Trophoblast cell (in vitro differentiated cells and primary cell): ENCODE measurements around the gene STRAP.
"Not testable (repeated sequence)": the region's sequence is repeated elsewhere in the genome, so short reads cannot be mapped to it uniquely, and the experiment has no call there.

Experiments
- DNase-seq, 2 donors: peaks; one replicate each; pipeline ENCODE4 v3.0.0-alpha.2; 2016
- H2AFZ ChIP-seq: 2 replicates; pipeline ENCODE4 v1.6.1; 2013; ENCODE audit warnings: low read length, moderate library complexity, mild to moderate bottlenecking; ENCODE audit not compliant: insufficient read depth, poor library complexity
- H2AK5ac ChIP-seq: 2 replicates; pipeline ENCODE4 v1.6.1; 2013; ENCODE audit warnings: mild to moderate bottlenecking, low read length
- H2BK120ac ChIP-seq: 2 replicates; pipeline ENCODE4 v1.6.1; 2013; ENCODE audit warnings: low read length, mild to moderate bottlenecking, moderate library complexity; ENCODE audit not compliant: insufficient read depth, poor library complexity
- H2BK12ac ChIP-seq: 2 replicates; pipeline ENCODE4 v1.6.1; 2013; ENCODE audit warnings: mild to moderate bottlenecking, low read length, moderate library complexity
- H2BK5ac ChIP-seq: 2 replicates; pipeline ENCODE4 v1.6.1; 2013; ENCODE audit warnings: low read length, low read depth, moderate library complexity, mild to moderate bottlenecking; ENCODE audit not compliant: poor library complexity
- H3K14ac ChIP-seq: 2 replicates; pipeline ENCODE4 v1.6.1; 2013; ENCODE audit warnings: mild to moderate bottlenecking, low read length
- H3K18ac ChIP-seq: 2 replicates; pipeline ENCODE4 v1.6.1; 2013; ENCODE audit warnings: mild to moderate bottlenecking, low read length
- H3K23ac ChIP-seq: 2 replicates; pipeline ENCODE4 v1.6.1; 2013; ENCODE audit warnings: low read length
- H3K27ac ChIP-seq: 2 replicates; pipeline ENCODE4 v1.5.1; 2013; ENCODE audit warnings: low read depth, mild to moderate bottlenecking, inconsistent platforms, low read length, moderate library complexity
- H3K27me3 ChIP-seq: 2 replicates; pipeline ENCODE4 v1.6.1; 2013; ENCODE audit warnings: inconsistent platforms, mild to moderate bottlenecking, low read length, moderate library complexity; ENCODE audit not compliant: insufficient read depth
- H3K36me3 ChIP-seq, 2 experiments: 1 replicate in 1 of 2; 2 replicates in 1 of 2; pipeline ENCODE4 v1.6.1; 2013; ENCODE audit warnings: low read length in 2 of 2, mild to moderate bottlenecking in 2 of 2, moderate library complexity in 1 of 2; ENCODE audit not compliant: insufficient read depth in 2 of 2, control insufficient read depth in 1 of 2
- H3K4ac ChIP-seq: 2 replicates; pipeline ENCODE4 v1.6.1; 2013; ENCODE audit warnings: low read depth, mild to moderate bottlenecking, low read length, moderate library complexity
- H3K4me1 ChIP-seq, 2 experiments: 1 replicate in 1 of 2; 2 replicates in 1 of 2; pipeline ENCODE4 v1.6.1; 2013; ENCODE audit warnings: low read length in 2 of 2, mild to moderate bottlenecking in 2 of 2, moderate library complexity in 1 of 2; ENCODE audit not compliant: insufficient read depth in 2 of 2, control insufficient read depth in 1 of 2
- H3K4me2 ChIP-seq: 2 replicates; pipeline ENCODE4 v1.6.1; 2013; ENCODE audit warnings: inconsistent platforms, mild to moderate bottlenecking, low read length, moderate library complexity
- H3K4me3 ChIP-seq: 2 replicates; pipeline ENCODE4 v1.5.1; 2013; ENCODE audit warnings: mild to moderate bottlenecking, low read depth, low read length, inconsistent platforms
- H3K79me1 ChIP-seq: one replicate; pipeline ENCODE4 v1.6.1; 2013; ENCODE audit warnings: low read length
- H3K79me2 ChIP-seq: 2 replicates; pipeline ENCODE4 v1.6.1; 2013; ENCODE audit warnings: low read length, mild to moderate bottlenecking; ENCODE audit not compliant: control insufficient read depth, insufficient read depth, poor library complexity
- H3K9ac ChIP-seq: 2 replicates; pipeline ENCODE4 v1.6.1; 2013; ENCODE audit warnings: mild to moderate bottlenecking, low read length
- H3K9me3 ChIP-seq: 2 replicates; pipeline ENCODE4 v1.6.1; 2013; ENCODE audit warnings: low read depth, mild to moderate bottlenecking, control low read depth, inconsistent platforms, low read length; ENCODE audit not compliant: insufficient read depth
- H4K12ac ChIP-seq: 2 replicates; pipeline ENCODE4 v1.6.1; 2013; ENCODE audit warnings: low read depth, mild to moderate bottlenecking, low read length, moderate library complexity
- H4K8ac ChIP-seq: 2 replicates; pipeline ENCODE4 v1.6.1; 2013; ENCODE audit warnings: low read depth, mild to moderate bottlenecking, low read length, moderate library complexity
- H4K91ac ChIP-seq: one replicate; pipeline ENCODE4 v1.6.1; 2013; ENCODE audit warnings: low read depth, mild to moderate bottlenecking, low read length, moderate library complexity
- WGBS: extraction: QIAGEN DNeasy Blood & Tissue Kit; methylation state at CpG from one replicate; pipeline ENCODE4 v1.1.7; 2013; ENCODE audit warnings: missing lambda C conversion rate; ENCODE audit not compliant: insufficient read length, insufficient coverage; ENCODE audit errors: extremely low coverage; 5-methylcytosine and 5-hydroxymethylcytosine counted together

The STRAP gene

DNA sequence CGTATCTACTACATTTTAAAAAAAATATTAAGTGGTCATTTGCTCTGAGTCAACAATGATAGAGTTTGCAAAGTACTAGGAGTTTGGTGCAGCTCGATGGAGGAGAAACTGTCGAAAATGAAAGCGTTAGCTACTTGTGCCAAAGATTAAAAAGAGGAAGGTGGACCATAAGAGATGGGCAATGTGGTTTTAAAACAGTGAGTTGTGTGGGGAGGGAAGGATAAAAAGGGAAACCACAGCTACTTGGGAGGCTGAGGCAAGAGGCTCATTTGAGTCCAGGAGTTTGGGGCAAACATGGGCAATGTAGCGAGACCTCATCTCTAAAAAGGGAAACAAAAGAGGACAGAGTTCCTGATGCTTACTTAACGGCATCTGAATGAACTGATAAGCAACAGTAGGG is 18.2 kb upstream of the STRAP start:
- no peak overlapping the region for H3K9ac ChIP-seq
- H3K79me2 ChIP-seq, result no peaks in the 10 kb centered on the region
- WGBS, result no CpG with 5 or more reads among the region's 6 CpGs
- no peak overlapping the region for H3K18ac ChIP-seq
- H3K4me1 ChIP-seq, result peaks cover 0 to 3% of the 10 kb centered on the region in 2 experiments
- H2BK120ac ChIP-seq, result no peak overlapping the region
- H4K91ac ChIP-seq, result no peak overlapping the region
- no peak overlapping the region for H4K12ac ChIP-seq
- no peak overlapping the region for H2BK5ac ChIP-seq
- no peak overlapping the region for H3K4ac ChIP-seq
- no peaks in the 10 kb centered on the region for H3K9me3 ChIP-seq
- no peak overlapping the region for H3K4me2 ChIP-seq
- H2AK5ac ChIP-seq, result no peak overlapping the region
- H3K36me3 ChIP-seq, result no peaks in the 10 kb centered on the region
- H3K14ac ChIP-seq, result no peak overlapping the region
- no peak overlapping the region for H2AFZ ChIP-seq
- no peak overlapping the region for H3K23ac ChIP-seq
- no peak for DNase-seq
- H3K79me1 ChIP-seq, result no peaks in the 10 kb centered on the region
- no peak overlapping the region for H4K8ac ChIP-seq
- H3K27me3 ChIP-seq, result no peaks in the 10 kb centered on the region
- H3K4me3 ChIP-seq, result no peak overlapping the region
- H3K27ac ChIP-seq, result no peak overlapping the region
- H2BK12ac ChIP-seq, result no peak overlapping the region

DNA sequence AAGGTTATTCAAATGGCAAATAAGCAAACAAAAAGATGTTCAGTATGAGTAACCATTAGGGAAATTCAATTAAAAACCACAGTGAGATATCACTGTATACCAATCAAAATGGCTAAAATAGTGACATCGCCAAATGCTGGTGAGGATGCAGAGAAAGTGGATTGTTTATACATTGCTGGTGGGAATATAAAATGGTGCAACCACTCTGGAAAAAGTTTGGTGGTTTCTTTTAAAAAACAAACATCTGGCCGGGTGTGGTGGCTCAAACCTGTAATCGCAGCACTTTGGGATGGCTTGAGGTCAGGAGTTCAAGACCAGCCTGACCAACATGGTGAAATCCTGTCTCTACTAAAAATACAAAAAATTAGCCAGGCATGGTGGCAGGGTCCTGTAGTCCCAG is 14.0 kb upstream of the STRAP start:
- Histone ChIP-seq H3K9ac (no peak overlapping the region), H3K4me3 (no peak overlapping the region), H3K36me3 (no peaks in the 10 kb centered on the region), H3K27ac (no peak overlapping the region), H4K8ac (no peak overlapping the region), H3K4me1 (peaks cover 0 to 3% of the 10 kb centered on the region in 2 experiments), H3K14ac (no peak overlapping the region), H3K79me2 (no peaks in the 10 kb centered on the region), H3K23ac (no peak overlapping the region), H4K91ac (no peak overlapping the region), H2AFZ (no peak overlapping the region), H3K27me3 (no peaks in the 10 kb centered on the region), H3K9me3 (no peaks in the 10 kb centered on the region), H3K18ac (no peak overlapping the region), H2BK5ac (no peak overlapping the region), H3K4ac (no peak overlapping the region), H3K79me1 (no peaks in the 10 kb centered on the region), H2BK120ac (no peak overlapping the region), H3K4me2 (no peak overlapping the region), H4K12ac (no peak overlapping the region), H2BK12ac (no peak overlapping the region), H2AK5ac (no peak overlapping the region)
- no CpG with 5 or more reads among the region's 3 CpGs for WGBS
- no peak for DNase-seq

DNA sequence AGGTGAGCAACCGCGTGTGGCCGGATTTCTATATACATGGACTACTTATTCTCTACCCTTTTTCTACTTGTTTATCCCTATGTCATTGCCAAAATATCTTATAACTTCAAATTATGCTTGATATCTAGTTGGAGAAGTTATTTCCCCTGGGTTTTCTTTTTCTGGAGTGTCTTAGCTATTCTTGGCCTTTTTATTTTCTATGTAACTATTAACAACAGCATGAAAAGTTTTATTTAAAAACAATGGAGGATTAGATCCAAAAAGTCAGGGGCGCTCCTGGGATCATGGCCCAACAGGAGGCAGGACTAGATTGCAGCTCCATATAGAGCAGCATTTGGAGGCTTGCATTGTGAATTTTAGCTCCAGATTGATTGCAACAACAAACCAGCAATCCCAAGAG is 8.6 kb upstream of the STRAP start:
- Histone ChIP-seq H3K9ac (no peak overlapping the region), H4K8ac (no peak overlapping the region), H3K79me2 (no peaks in the 10 kb centered on the region), H3K23ac (no peak overlapping the region), H2BK120ac (no peak overlapping the region), H2BK12ac (no peak overlapping the region), H3K14ac (no peak overlapping the region), H2AK5ac (no peak overlapping the region), H3K18ac (no peak overlapping the region), H2AFZ (no peak overlapping the region), H4K12ac (no peak overlapping the region), H3K4me1 (no peaks in the 10 kb centered on the region), H3K27me3 (no peaks in the 10 kb centered on the region), H3K36me3 (no peaks in the 10 kb centered on the region), H3K4me2 (no peak overlapping the region), H3K4ac (no peak overlapping the region), H3K9me3 (no peaks in the 10 kb centered on the region), H2BK5ac (no peak overlapping the region), H3K27ac (no peak overlapping the region), H3K79me1 (no peaks in the 10 kb centered on the region), H4K91ac (no peak overlapping the region), H3K4me3 (no peak overlapping the region)
- no CpG with 5 or more reads among the region's 4 CpGs for WGBS
- DNase-seq, result no peak

DNA sequence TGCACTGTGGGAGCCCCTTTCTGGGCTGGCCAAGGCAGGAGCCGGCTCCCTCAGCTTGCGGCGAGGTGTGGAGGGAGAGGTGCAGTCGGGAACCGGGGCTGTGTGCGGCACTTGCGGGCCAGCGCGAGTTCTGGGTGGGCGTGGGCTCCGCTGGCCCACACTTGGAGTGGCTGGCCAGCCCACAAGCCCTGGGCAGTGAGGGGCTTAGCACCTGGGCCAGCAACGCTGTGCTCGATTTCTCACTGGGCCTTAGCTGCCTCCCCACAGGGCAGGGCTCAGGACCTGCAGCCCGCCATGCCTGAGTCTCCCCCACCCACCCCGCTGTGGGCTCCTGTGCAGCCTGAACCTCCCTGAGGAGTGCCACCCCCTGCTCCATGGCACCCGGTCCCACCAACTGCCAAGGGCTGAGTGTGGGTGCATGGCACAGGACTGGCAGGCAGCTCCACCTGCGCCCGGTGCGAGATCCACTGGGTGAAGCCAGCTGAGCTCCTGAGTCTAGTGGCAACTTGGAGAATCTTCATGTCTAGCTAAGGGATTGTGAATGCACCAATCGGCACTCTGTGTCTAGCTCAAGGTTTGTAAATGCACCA is 7.5 kb upstream of the STRAP start:
- H3K27ac ChIP-seq, H2BK12ac ChIP-seq, H3K9me3 ChIP-seq, H3K18ac ChIP-seq, H2BK120ac ChIP-seq, H2AFZ ChIP-seq, H4K8ac ChIP-seq, H3K27me3 ChIP-seq, H3K4me1 ChIP-seq, H3K79me2 ChIP-seq, H2AK5ac ChIP-seq, H4K12ac ChIP-seq, H3K36me3 ChIP-seq, H2BK5ac ChIP-seq, H3K79me1 ChIP-seq, H3K9ac ChIP-seq, H4K91ac ChIP-seq, H3K4ac ChIP-seq, DNase-seq, H3K14ac ChIP-seq, H3K23ac ChIP-seq, H3K4me2 ChIP-seq, H3K4me3 ChIP-seq: not testable (repeated sequence)
- WGBS, result no CpG with 5 or more reads among the region's 20 CpGs
